Neuronal stem cell (in vitro differentiated cells): ENCODE results near the gene PRKN.

Experiments used
- DNase-seq: peaks from one replicate; pipeline ENCODE4 v3.0.0-alpha.2; 2013; ENCODE audit warnings: low spot score
- H2AFZ ChIP-seq: one replicate; pipeline ENCODE4 v1.6.1; 2013; ENCODE audit warnings: mild to moderate bottlenecking, low read length, inconsistent platforms
- H2AK5ac ChIP-seq: 2 replicates; pipeline ENCODE4 v1.6.1; 2013; ENCODE audit warnings: low read depth, mild to moderate bottlenecking, inconsistent platforms, low read length, moderate library complexity, mixed read lengths
- H2BK120ac ChIP-seq: 2 replicates; pipeline ENCODE4 v1.6.1; 2013; ENCODE audit warnings: low read depth, mild to moderate bottlenecking, inconsistent platforms, low read length, moderate library complexity, mixed read lengths
- H2BK12ac ChIP-seq: one replicate; pipeline ENCODE4 v1.6.1; 2013; ENCODE audit warnings: low read length, inconsistent platforms
- H2BK15ac ChIP-seq: 2 replicates; pipeline ENCODE4 v1.6.1; 2013; ENCODE audit warnings: mild to moderate bottlenecking, low read length, inconsistent platforms, mixed read lengths
- H2BK5ac ChIP-seq: one replicate; pipeline ENCODE4 v1.6.1; 2013; ENCODE audit warnings: inconsistent platforms, mild to moderate bottlenecking, low read length, moderate library complexity
- H3K14ac ChIP-seq: one replicate; pipeline ENCODE4 v1.6.1; 2013; ENCODE audit warnings: low read length, inconsistent platforms
- H3K18ac ChIP-seq: 2 replicates; pipeline ENCODE4 v1.6.1; 2013; ENCODE audit warnings: low read length, inconsistent platforms
- H3K23ac ChIP-seq: 2 replicates; pipeline ENCODE4 v1.6.1; 2013; ENCODE audit warnings: low read depth, mild to moderate bottlenecking, mixed read lengths, low read length, inconsistent platforms; ENCODE audit not compliant: poor library complexity
- H3K27ac ChIP-seq: replicated peaks from 3 replicates; pipeline ENCODE4 v1.5.1; 2013; ENCODE audit warnings: low read length, inconsistent platforms
- H3K27me3 ChIP-seq, 3 experiments: 2 replicates each; pipeline ENCODE4 v1.6.1; 2013; ENCODE audit warnings: low read length in 3 of 3, mild to moderate bottlenecking in 2 of 3, inconsistent platforms in 1 of 3, low read depth in 1 of 3, mixed read lengths in 1 of 3, moderate library complexity in 1 of 3; ENCODE audit not compliant: control insufficient read depth in 3 of 3, insufficient read depth in 3 of 3
- H3K36me3 ChIP-seq, 2 donors: replicated peaks in 1 of 2; 2 replicates each; pipeline ENCODE4 v1.6.1; 2013; ENCODE audit warnings: low read length in 2 of 2; ENCODE audit not compliant: control insufficient read depth in 2 of 2, insufficient read depth in 2 of 2
- H3K4ac ChIP-seq: 2 replicates; pipeline ENCODE4 v1.6.1; 2013; ENCODE audit warnings: inconsistent platforms, mild to moderate bottlenecking, low read length, moderate library complexity
- H3K4me1 ChIP-seq, 2 donors: 1 replicate in 1 of 2; 2 replicates in 1 of 2; pipeline ENCODE4 v1.6.1; 2013; ENCODE audit warnings: low read length in 2 of 2, low read depth in 1 of 2; ENCODE audit not compliant: control insufficient read depth in 2 of 2, insufficient read depth in 1 of 2
- H3K4me2 ChIP-seq: one replicate; pipeline ENCODE4 v1.6.1; 2013; ENCODE audit warnings: mild to moderate bottlenecking, low read length, inconsistent platforms; ENCODE audit not compliant: insufficient read depth, poor library complexity, severe bottlenecking
- H3K4me3 ChIP-seq, 2 donors: 2 replicates each; pipeline ENCODE4 v1.5.1; 2013; ENCODE audit warnings: low read length in 2 of 2, mild to moderate bottlenecking in 2 of 2, inconsistent platforms in 1 of 2, moderate library complexity in 1 of 2
- H3K79me1 ChIP-seq: one replicate; pipeline ENCODE4 v1.6.1; 2013; ENCODE audit warnings: low read depth, mild to moderate bottlenecking, inconsistent platforms, low read length, moderate library complexity
- H3K9ac ChIP-seq: one replicate; pipeline ENCODE4 v1.6.1; 2013; ENCODE audit warnings: mild to moderate bottlenecking, low read depth, low read length, inconsistent platforms; ENCODE audit not compliant: poor library complexity
- H3K9me3 ChIP-seq, 2 donors: replicated peaks in 1 of 2; 2 replicates each; pipeline versions ENCODE3 to v1.6.1; 2013; ENCODE audit warnings: low read length in 2 of 2, mild to moderate bottlenecking in 2 of 2, inconsistent platforms in 1 of 2, low read depth in 1 of 2, mixed read lengths in 1 of 2, moderate library complexity in 1 of 2; ENCODE audit not compliant: control insufficient read depth in 2 of 2, insufficient read depth in 1 of 2
- H4K8ac ChIP-seq: one replicate; pipeline ENCODE4 v1.6.1; 2013; ENCODE audit warnings: low read depth, mild to moderate bottlenecking, inconsistent platforms, low read length, moderate library complexity
- H4K91ac ChIP-seq: one replicate; pipeline ENCODE4 v1.6.1; 2013; ENCODE audit warnings: low read length, low read depth, mild to moderate bottlenecking, inconsistent platforms; ENCODE audit not compliant: poor library complexity
- WGBS, 2 donors: extraction: QIAGEN DNeasy Blood & Tissue Kit; methylation state at CpG; one replicate each; pipeline ENCODE4 v1.1.7; 2013; ENCODE audit warnings: missing lambda C conversion rate in 2 of 2, mixed read lengths in 1 of 2; ENCODE audit not compliant: insufficient read length in 2 of 2, insufficient replicate concordance in 1 of 2; ENCODE audit errors: extremely low coverage in 2 of 2; 5-methylcytosine and 5-hydroxymethylcytosine counted together

The PRKN gene

GRCh38 chr6:161802231-161802630 is 925.3 kb downstream of the PRKN start:
- H3K27me3 ChIP-seq, result no peaks in the 10 kb centered on the region
- no peak overlapping the region for H3K9ac ChIP-seq
- WGBS, 2 donors, result no CpG with 5 or more reads among the region's 8 CpGs
- H3K79me1 ChIP-seq, result no peaks in the 10 kb centered on the region
- no peak overlapping the region for H2AFZ ChIP-seq
- no peak for DNase-seq
- H2AK5ac ChIP-seq, result no peak overlapping the region
- no peak overlapping the region for H3K4me2 ChIP-seq
- no peaks in the 10 kb centered on the region for H3K9me3 ChIP-seq
- H3K4ac ChIP-seq, result no peak overlapping the region
- H3K4me1 ChIP-seq, result peaks cover 0 to 2% of the 10 kb centered on the region in 2 donors
- H3K23ac ChIP-seq, result no peak overlapping the region
- H3K4me3 ChIP-seq, result no peak overlapping the region
- H4K91ac ChIP-seq, result no peak overlapping the region
- no peak overlapping the region for H4K8ac ChIP-seq
- no peak overlapping the region for H3K14ac ChIP-seq
- no peak overlapping the region for H3K18ac ChIP-seq
- H2BK12ac ChIP-seq, result no peak overlapping the region
- H3K36me3 ChIP-seq, result no peaks in the 10 kb centered on the region
- no peak overlapping the region for H2BK5ac ChIP-seq
- H2BK15ac ChIP-seq, result no peak overlapping the region
- H2BK120ac ChIP-seq, result no peak overlapping the region
- H3K27ac ChIP-seq, result no peak overlapping the region

- Histone ChIP-seq H3K9ac (no peak overlapping the region), H3K27me3 (no peaks in the 10 kb centered on the region), H3K9me3 (no peaks in the 10 kb centered on the region), H2BK15ac (no peak overlapping the region), H3K4me1 (peaks cover 0 to 2% of the 10 kb centered on the region in 2 donors), H2AFZ (no peak overlapping the region), H2BK5ac (no peak overlapping the region), H4K91ac (no peak overlapping the region), H2BK12ac (no peak overlapping the region), H3K23ac (no peak overlapping the region), H3K4ac (no peak overlapping the region), H3K4me3 (no peak overlapping the region), H4K8ac (no peak overlapping the region), H3K4me2 (no peak overlapping the region), H3K36me3 (no peaks in the 10 kb centered on the region), H2BK120ac (no peak overlapping the region), H3K27ac (no peak overlapping the region), H3K18ac (no peak overlapping the region), H3K79me1 (no peaks in the 10 kb centered on the region), H2AK5ac (no peak overlapping the region), H3K14ac (no peak overlapping the region)
- no CpG with 5 or more reads among the region's 7 CpGs for WGBS, 2 donors
- no peak for DNase-seq
Measured at GRCh38 chr6:161798844-161799394, 928.6 kb downstream of the PRKN start.

- no peaks in the 10 kb centered on the region for H3K27me3 ChIP-seq
- no peak overlapping the region for H4K91ac ChIP-seq
- H4K8ac ChIP-seq, result no peak overlapping the region
- no peak overlapping the region for H3K4ac ChIP-seq
- no peaks in the 10 kb centered on the region for H3K79me1 ChIP-seq
- no peak overlapping the region for H2BK120ac ChIP-seq
- H2BK15ac ChIP-seq, result no peak overlapping the region
- WGBS, 2 donors, result no CpG with 5 or more reads among the region's 1 CpG
- no peak overlapping the region for H2BK5ac ChIP-seq
- no peak overlapping the region for H2AFZ ChIP-seq
- H3K9me3 ChIP-seq, result peaks cover 0 to 2% of the 10 kb centered on the region in 2 donors
- DNase-seq, result no peak
- no peak overlapping the region for H3K4me2 ChIP-seq
- no peak overlapping the region for H3K9ac ChIP-seq
- peaks cover 0 to 2% of the 10 kb centered on the region in 2 donors for H3K4me1 ChIP-seq
- H3K18ac ChIP-seq, result no peak overlapping the region
- no peak overlapping the region for H2AK5ac ChIP-seq
- no peak overlapping the region for H3K14ac ChIP-seq
- H3K36me3 ChIP-seq, result no peaks in the 10 kb centered on the region
- H3K23ac ChIP-seq, result no peak overlapping the region
- H3K27ac ChIP-seq, result no peak overlapping the region
- H3K4me3 ChIP-seq, result no peak overlapping the region
- no peak overlapping the region for H2BK12ac ChIP-seq
Measured at GRCh38 chr6:161796681-161797080, 930.9 kb downstream of the PRKN start.

GRCh38 chr6:161792851-161793493 is 934.6 kb downstream of the PRKN start:
- Histone ChIP-seq H2AK5ac (no peak overlapping the region), H3K4me3 (no peak overlapping the region), H4K91ac (no peak overlapping the region), H3K4ac (no peak overlapping the region), H3K18ac (no peak overlapping the region), H2BK12ac (no peak overlapping the region), H3K79me1 (no peaks in the 10 kb centered on the region), H2BK5ac (no peak overlapping the region), H3K9ac (no peak overlapping the region), H3K36me3 (no peaks in the 10 kb centered on the region), H2BK15ac (no peak overlapping the region), H3K4me1 (peaks cover 0 to 2% of the 10 kb centered on the region in 2 donors), H3K14ac (no peak overlapping the region), H3K27ac (no peak overlapping the region), H3K4me2 (no peak overlapping the region), H3K23ac (no peak overlapping the region), H3K27me3 (no peaks in the 10 kb centered on the region), H4K8ac (no peak overlapping the region), H2AFZ (no peak overlapping the region), H3K9me3 (peaks cover 0 to 17% of the 10 kb centered on the region in 2 donors), H2BK120ac (no peak overlapping the region)
- DNase-seq, result no peak
- WGBS, 2 donors, result no CpG with 5 or more reads among the region's 8 CpGs
